Muscle of leg (tissue), 11 donors: ENCODE measurements around the gene MADD. TPM values are rescaled to one million over a fixed set of nuclear protein-coding genes. Genes with fewer than 3 reads are reported as not detected.

Source experiments
- DNase-seq: peaks from one replicate; pipeline ENCODE4 v3.0.0; 2013
- H3K27ac ChIP-seq: one replicate; pipeline ENCODE4 v1.5.1; 2013; ENCODE audit warnings: mild to moderate bottlenecking, low read length, control low read depth
- H3K27me3 ChIP-seq: one replicate; pipeline ENCODE4 v1.6.1; 2013; ENCODE audit warnings: low read length; ENCODE audit not compliant: control insufficient read depth, insufficient read depth
- H3K36me3 ChIP-seq: one replicate; pipeline ENCODE4 v1.6.1; 2013; ENCODE audit warnings: low read length; ENCODE audit not compliant: control insufficient read depth, insufficient read depth
- H3K4me1 ChIP-seq: one replicate; pipeline ENCODE4 v1.6.1; 2013; ENCODE audit warnings: low read length; ENCODE audit not compliant: control insufficient read depth, insufficient read depth
- H3K4me3 ChIP-seq: one replicate; pipeline ENCODE4 v1.5.1; 2013; ENCODE audit warnings: low read length, control low read depth
- H3K9me3 ChIP-seq: replicated peaks from 2 replicates; pipeline ENCODE4 v1.6.1; 2013; ENCODE audit warnings: low read depth, low read length; ENCODE audit not compliant: control insufficient read depth
- WGBS: methylation state at CpG from one replicate; pipeline ENCODE4 v1.1.5; 2013; ENCODE audit warnings: missing lambda C conversion rate; ENCODE audit not compliant: insufficient coverage; 5-methylcytosine and 5-hydroxymethylcytosine counted together
- polyA plus RNA-seq, 8 donors: library from polyadenylated mRNA; unstranded; fragments of 120-200 nt; gene quantifications; one replicate each; pipeline versions ENCODE4 v1.2.1 to v1.2.3, GENCODE V29; 2013; ENCODE audit warnings: inconsistent platforms in 1 of 8, low replicate concordance in 1 of 8; ENCODE audit not compliant: insufficient read length in 8 of 8, insufficient read depth in 1 of 8
- total RNA-seq: library from RNA; stranded (reverse); fragments of 120-200 nt; gene quantifications from one replicate; pipeline ENCODE4 v1.2.4, GENCODE V29; 2013

The MADD gene
- total and polyA plus RNA-seq, 9 donors = 16.7 to 34.3 (median 30.0) TPM

- no peak overlapping the region for H3K27ac ChIP-seq
- WGBS = 100% methylated on average over 2 of the region's 4 CpGs
- H3K4me1 ChIP-seq = no peaks in the 10 kb centered on the region
- no peak overlapping the region for H3K4me3 ChIP-seq
- no peak for DNase-seq
- peaks cover 76% of the 10 kb centered on the region for H3K36me3 ChIP-seq
- no peaks in the 10 kb centered on the region for H3K27me3 ChIP-seq
- no peaks in the 10 kb centered on the region for H3K9me3 ChIP-seq
Measured at GRCh38 chr11:47284151-47284550, 14.2 kb downstream of the MADD start.

GRCh38 chr11:47285969-47286770 lies 16.2 kb downstream of the MADD start:
- no peaks in the 10 kb centered on the region for H3K4me1 ChIP-seq
- H3K9me3 ChIP-seq = no peaks in the 10 kb centered on the region
- peaks cover 88% of the 10 kb centered on the region for H3K36me3 ChIP-seq
- no peak overlapping the region for H3K27ac ChIP-seq
- DNase-seq = no peak
- no peak overlapping the region for H3K4me3 ChIP-seq
- H3K27me3 ChIP-seq = no peaks in the 10 kb centered on the region
- WGBS = 94% methylated on average over 13 of the region's 13 CpGs

GRCh38 chr11:47288066-47288465 lies 18.1 kb downstream of the MADD start:
- Histone ChIP-seq H3K4me1 (no peaks in the 10 kb centered on the region), H3K36me3 (peaks cover 90% of the 10 kb centered on the region), H3K27ac (no peak overlapping the region), H3K9me3 (no peaks in the 10 kb centered on the region), H3K4me3 (no peak overlapping the region), H3K27me3 (no peaks in the 10 kb centered on the region)
- no peak for DNase-seq
- WGBS = 50% methylated on average over 1 of the region's 5 CpGs

GRCh38 chr11:47289856-47290255 lies 19.9 kb downstream of the MADD start:
- no peaks in the 10 kb centered on the region for H3K4me1 ChIP-seq
- peaks cover 87% of the 10 kb centered on the region for H3K36me3 ChIP-seq
- no peak for DNase-seq
- no peaks in the 10 kb centered on the region for H3K27me3 ChIP-seq
- no peaks in the 10 kb centered on the region for H3K9me3 ChIP-seq
- 95% methylated on average over 15 of the region's 15 CpGs for WGBS
- no peak overlapping the region for H3K4me3 ChIP-seq
- H3K27ac ChIP-seq = no peak overlapping the region

- peaks cover 14% of the 10 kb centered on the region for H3K9me3 ChIP-seq
- 100% methylated on average over 1 of the region's 5 CpGs for WGBS
- no peak overlapping the region for H3K4me3 ChIP-seq
- H3K36me3 ChIP-seq = peaks cover 68% of the 10 kb centered on the region
- H3K27ac ChIP-seq = no peak overlapping the region
- no peak for DNase-seq
- no peaks in the 10 kb centered on the region for H3K4me1 ChIP-seq
- H3K27me3 ChIP-seq = no peaks in the 10 kb centered on the region
Measured at GRCh38 chr11:47295385-47295784, 25.5 kb downstream of the MADD start.

- DNase-seq = no peak
- Histone ChIP-seq H3K27me3 (no peaks in the 10 kb centered on the region), H3K9me3 (peaks cover 14% of the 10 kb centered on the region), H3K27ac (no peak overlapping the region), H3K36me3 (peaks cover 61% of the 10 kb centered on the region), H3K4me1 (no peaks in the 10 kb centered on the region), H3K4me3 (no peak overlapping the region)
- 93% methylated on average over 2 of the region's 4 CpGs for WGBS
Measured at GRCh38 chr11:47296045-47296444, 26.1 kb downstream of the MADD start.

- H3K4me3 ChIP-seq = no peak overlapping the region
- DNase-seq = no peak
- no peaks in the 10 kb centered on the region for H3K27me3 ChIP-seq
- H3K27ac ChIP-seq = no peak overlapping the region
- peaks cover 17% of the 10 kb centered on the region for H3K9me3 ChIP-seq
- WGBS = no CpG with 5 or more reads among the region's 3 CpGs
- peaks cover 35% of the 10 kb centered on the region for H3K36me3 ChIP-seq
- no peaks in the 10 kb centered on the region for H3K4me1 ChIP-seq
Measured at GRCh38 chr11:47299078-47299477, 29.1 kb downstream of the MADD start.

GRCh38 chr11:47302853-47303252 lies 32.9 kb downstream of the MADD start:
- no CpG with 5 or more reads among the region's 1 CpG for WGBS
- H3K9me3 ChIP-seq = peaks cover 17% of the 10 kb centered on the region
- no peaks in the 10 kb centered on the region for H3K4me1 ChIP-seq
- DNase-seq = no peak
- H3K4me3 ChIP-seq = no peak overlapping the region
- H3K27me3 ChIP-seq = no peaks in the 10 kb centered on the region
- peaks cover 46% of the 10 kb centered on the region for H3K36me3 ChIP-seq
- H3K27ac ChIP-seq = no peak overlapping the region

- Histone ChIP-seq H3K4me1 (no peaks in the 10 kb centered on the region), H3K4me3 (no peak overlapping the region), H3K27ac (no peak overlapping the region), H3K36me3 (peaks cover 54% of the 10 kb centered on the region), H3K27me3 (no peaks in the 10 kb centered on the region), H3K9me3 (peaks cover 4% of the 10 kb centered on the region)
- no peak for DNase-seq
- 87% methylated on average over 3 of the region's 3 CpGs for WGBS
Measured at GRCh38 chr11:47305734-47306483, 36.0 kb downstream of the MADD start.

GRCh38 chr11:47306484-47306844 lies 36.5 kb downstream of the MADD start:
- no peaks in the 10 kb centered on the region for H3K27me3 ChIP-seq
- H3K4me1 ChIP-seq = no peaks in the 10 kb centered on the region
- no CpG with 5 or more reads among the region's 1 CpG for WGBS
- H3K4me3 ChIP-seq = no peak overlapping the region
- DNase-seq = no peak
- H3K9me3 ChIP-seq = peaks cover 4% of the 10 kb centered on the region
- H3K27ac ChIP-seq = no peak overlapping the region
- peaks cover 59% of the 10 kb centered on the region for H3K36me3 ChIP-seq
